Right atrium auricular region (tissue), 2 donors: ENCODE data around the gene CCDC141. TPM values are rescaled to one million over a fixed set of nuclear protein-coding genes. Genes with fewer than 3 reads are reported as not detected.

ENCODE experiments used
- DNase-seq: peaks from one replicate; pipeline ENCODE4 v3.0.0-alpha.2; 2019; ENCODE audit warnings: low spot score
- H3K27ac ChIP-seq, 2 donors: fragments of 200-600 bp; sonication (generic); 1 replicate in 1 of 2; 2 replicates in 1 of 2; pipeline ENCODE4 v1.5.1; 2016 to 2019
- H3K27me3 ChIP-seq, 2 donors: fragments of 200-600 bp; sonication (generic); one replicate each; pipeline versions ENCODE4 v1.5.1 to v1.6.0; 2017 to 2019
- H3K36me3 ChIP-seq: fragments of 200-600 bp; sonication (generic); one replicate; pipeline ENCODE4 v1.5.1; 2016
- H3K4me1 ChIP-seq, 2 donors: fragments of 200-600 bp; sonication (generic); one replicate each; pipeline versions ENCODE4 v1.5.1 to v1.6.0; 2017 to 2019
- H3K4me3 ChIP-seq, 2 donors: fragments of 200-600 bp; sonication (generic); 1 replicate in 1 of 2; 2 replicates in 1 of 2; pipeline ENCODE4 v1.5.1; 2017 to 2019; ENCODE audit warnings: mild to moderate bottlenecking in 1 of 2, moderate library complexity in 1 of 2
- H3K9me3 ChIP-seq, 2 donors: fragments of 200-600 bp; sonication (generic); one replicate each; pipeline ENCODE4 v1.5.1; 2019
- CTCF ChIP-seq, 2 donors: fragments of 200-600 bp; sonication (generic); IDR thresholded peaks; one replicate each; pipeline ENCODE4 v1.5.1; 2019; ENCODE audit warnings: antibody characterized with exemption in 2 of 2
- total RNA-seq, 2 donors: library from RNA; depleted of rRNA; stranded (reverse); fragments of >200 nt; gene quantifications; one replicate each; pipeline ENCODE4 v1.1.0, GENCODE V29; 2016

CCDC141 gene
- total RNA-seq, 2 donors from 2014 or later, result 28.9 to 146 TPM

- peaks cover 10% of the 10 kb centered on the region for H3K36me3 ChIP-seq
- DNase-seq, result no peak
- H3K27ac ChIP-seq, result peak overlapping the region in 1 of 2 donors; percentile 79
- no peak for TF ChIP-seq CTCF (IDR thresholded peaks at IDR 0.05)
- no peaks in the 10 kb centered on the region for H3K9me3 ChIP-seq
- no peaks in the 10 kb centered on the region for H3K27me3 ChIP-seq
- H3K4me1 ChIP-seq, result peaks cover 0 to 29% of the 10 kb centered on the region in 2 donors
- no peak overlapping the region for H3K4me3 ChIP-seq
These were observed 204.1 kb downstream of the CCDC141 start for GRCh38 chr2:178845566-178846457.

GRCh38 chr2:178844701-178845100, 205.2 kb downstream of the CCDC141 start:
- no peak for TF ChIP-seq CTCF (IDR thresholded peaks at IDR 0.05)
- Histone ChIP-seq H3K27ac (peak overlapping the region; percentile 31 to 79), H3K36me3 (peaks cover 10% of the 10 kb centered on the region), H3K9me3 (no peaks in the 10 kb centered on the region), H3K4me1 (peaks cover 0 to 29% of the 10 kb centered on the region in 2 donors), H3K27me3 (no peaks in the 10 kb centered on the region), H3K4me3 (no peak overlapping the region)
- DNase-seq, result no peak

GRCh38 chr2:178844269-178844668, 205.7 kb downstream of the CCDC141 start:
- H3K27ac ChIP-seq, result peak overlapping the region; percentile 31 to 79
- TF ChIP-seq CTCF (IDR thresholded peaks at IDR 0.05), result no peak
- no peak for DNase-seq
- H3K4me1 ChIP-seq, result peaks cover 0 to 29% of the 10 kb centered on the region in 2 donors
- no peaks in the 10 kb centered on the region for H3K9me3 ChIP-seq
- no peak overlapping the region for H3K4me3 ChIP-seq
- no peaks in the 10 kb centered on the region for H3K27me3 ChIP-seq
- peaks cover 10% of the 10 kb centered on the region for H3K36me3 ChIP-seq

GRCh38 chr2:178843697-178844096, 206.2 kb downstream of the CCDC141 start:
- no peak for TF ChIP-seq CTCF (IDR thresholded peaks at IDR 0.05)

GRCh38 chr2:178836807-178837206, 213.1 kb downstream of the CCDC141 start:
- no peak for DNase-seq
- H3K4me1 ChIP-seq, result peaks cover 0 to 16% of the 10 kb centered on the region in 2 donors
- no peak for TF ChIP-seq CTCF (IDR thresholded peaks at IDR 0.05)
- H3K4me3 ChIP-seq, result no peak overlapping the region
- H3K27ac ChIP-seq, result peak overlapping the region in 1 of 2 donors; percentile 33
- no peaks in the 10 kb centered on the region for H3K36me3 ChIP-seq
- no peaks in the 10 kb centered on the region for H3K9me3 ChIP-seq
- no peaks in the 10 kb centered on the region for H3K27me3 ChIP-seq

More at GRCh38 chr2:178843697-178844096, 206.2 kb downstream of the CCDC141 start:
- H3K27ac ChIP-seq, result peak overlapping the region in 1 of 2 donors; percentile 79
- no peak overlapping the region for H3K4me3 ChIP-seq
- peaks cover 0 to 29% of the 10 kb centered on the region in 2 donors for H3K4me1 ChIP-seq
- no peaks in the 10 kb centered on the region for H3K9me3 ChIP-seq
- no peak for DNase-seq
- H3K27me3 ChIP-seq, result no peaks in the 10 kb centered on the region
- peaks cover 10% of the 10 kb centered on the region for H3K36me3 ChIP-seq
